Lung (tissue), 12 donors: ENCODE results near the gene LMX1B. TPM values are rescaled to one million over a fixed set of nuclear protein-coding genes. Genes with fewer than 3 reads are reported as not detected.

ENCODE experiments used
- ATAC-seq: fragments of 200-7000 bp; cut with Tn5 transposase; one replicate; pipeline ENCODE4 v1.9.1; 2020; ENCODE audit warnings: moderate number of reproducible peaks; ENCODE audit not compliant: insufficient read depth, low FRiP score
- DNase-seq, 3 donors: peaks; one replicate each; pipeline ENCODE4 v3.0.0-alpha.2; 2013 to 2017
- H3K27ac ChIP-seq, 2 donors: one replicate each; pipeline ENCODE4 v1.5.1; 2013; ENCODE audit warnings: mild to moderate bottlenecking in 2 of 2, moderate library complexity in 2 of 2, control low read depth in 1 of 2, inconsistent platforms in 1 of 2, low read depth in 1 of 2, low read length in 1 of 2
- H3K27me3 ChIP-seq, 3 donors: one replicate each; pipeline ENCODE4 v1.5.1; 2013; ENCODE audit warnings: low read length in 2 of 3; ENCODE audit not compliant: control insufficient read depth in 3 of 3, insufficient read depth in 3 of 3
- H3K36me3 ChIP-seq, 4 donors: one replicate each; pipeline ENCODE4 v1.5.1; 2013; ENCODE audit warnings: low read length in 4 of 4, mild to moderate bottlenecking in 1 of 4, moderate library complexity in 1 of 4; ENCODE audit not compliant: control insufficient read depth in 4 of 4, insufficient read depth in 4 of 4
- H3K4me1 ChIP-seq, 5 donors: one replicate each; pipeline ENCODE4 v1.5.1; 2013; ENCODE audit warnings: low read length in 5 of 5, mild to moderate bottlenecking in 2 of 5, moderate library complexity in 1 of 5; ENCODE audit not compliant: control insufficient read depth in 5 of 5, insufficient read depth in 5 of 5
- H3K4me3 ChIP-seq: one replicate; pipeline ENCODE4 v1.5.1; 2013; ENCODE audit warnings: mild to moderate bottlenecking, control low read depth, moderate library complexity
- H3K9ac ChIP-seq, 2 donors: one replicate each; pipeline ENCODE4 v1.5.1; 2013; ENCODE audit warnings: low read length in 2 of 2, control low read depth in 1 of 2; ENCODE audit not compliant: insufficient read depth in 1 of 2
- H3K9me3 ChIP-seq, 4 donors: one replicate each; pipeline ENCODE4 v1.5.1; 2013; ENCODE audit warnings: low read length in 3 of 4, mild to moderate bottlenecking in 1 of 4, moderate library complexity in 1 of 4; ENCODE audit not compliant: control insufficient read depth in 4 of 4, insufficient read depth in 3 of 4
- WGBS, 2 donors: extraction: QIAGEN DNeasy Blood & Tissue Kit; methylation state at CpG; one replicate each; pipeline ENCODE4 v1.1.7; 2013; 5-methylcytosine and 5-hydroxymethylcytosine counted together
- polyA plus RNA-seq, 2 donors: library from polyadenylated mRNA; stranded (reverse); fragments of 200-250 nt; gene quantifications; one replicate each; pipeline ENCODE4 v1.2.1, GENCODE V29; 2013
- total RNA-seq, 2 donors: library from RNA; depleted of rRNA in 1 of 2; stranded (reverse); fragments of >200 nt in 1 of 2; gene quantifications; one replicate each; pipeline ENCODE4 v1.2.1, GENCODE V29; 2014 to 2021
- TF ChIP-seq, protein P1 (sequence below): IDR thresholded peaks from 2 replicates; pipeline ENCODE4 v1.5.1; 2012; ENCODE audit warnings: mild to moderate bottlenecking; ENCODE audit errors: control extremely low read depth, extremely low read depth
- donor health status: control.
- donor health status: control.
- donor health status: Bipolar disorder and iron deficiency.
- donor health status: healthy.
- donor health status: DM: yes; HTN: yes; CAD: no.

LMX1B gene
- total and polyA plus RNA-seq, 4 donors: under 0.01 to 0.77 (median 0.10) TPM

DNA sequence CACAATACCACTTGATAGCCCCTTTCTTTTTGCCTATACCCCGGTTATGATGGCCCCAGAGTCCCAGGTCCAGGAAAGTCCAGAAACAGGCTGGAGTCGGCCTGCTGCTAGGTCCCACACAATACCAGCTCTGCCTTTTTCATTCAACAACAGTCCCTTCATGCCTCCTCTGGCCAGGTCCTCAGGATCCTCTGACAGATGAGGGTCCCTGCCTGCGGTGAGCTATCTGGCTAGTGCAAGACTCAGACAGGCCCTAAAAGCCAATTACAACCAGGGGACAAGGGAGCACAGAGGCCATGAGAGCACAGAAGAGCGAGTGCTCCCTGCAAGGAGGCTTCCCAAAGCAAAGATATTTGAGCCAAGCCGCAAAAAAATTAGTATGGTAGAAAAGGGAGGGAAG, 106.3 kb downstream of the LMX1B start:
- peak overlapping the region in 1 of 2 donors; percentile 26 for H3K27ac ChIP-seq
- H3K36me3 ChIP-seq: no peaks in the 10 kb centered on the region
- H3K27me3 ChIP-seq: peaks cover 0 to 19% (median 8%) of the 10 kb centered on the region in 3 donors
- ATAC-seq (no peak), DNase-seq (no peak)
- peaks cover 0 to 16% (median 12%) of the 10 kb centered on the region in 5 donors for H3K4me1 ChIP-seq
- no peak overlapping the region for H3K4me3 ChIP-seq
- H3K9ac ChIP-seq: peak overlapping the region in 1 of 2 donors; percentile 17
- TF ChIP-seq, protein P1, sequence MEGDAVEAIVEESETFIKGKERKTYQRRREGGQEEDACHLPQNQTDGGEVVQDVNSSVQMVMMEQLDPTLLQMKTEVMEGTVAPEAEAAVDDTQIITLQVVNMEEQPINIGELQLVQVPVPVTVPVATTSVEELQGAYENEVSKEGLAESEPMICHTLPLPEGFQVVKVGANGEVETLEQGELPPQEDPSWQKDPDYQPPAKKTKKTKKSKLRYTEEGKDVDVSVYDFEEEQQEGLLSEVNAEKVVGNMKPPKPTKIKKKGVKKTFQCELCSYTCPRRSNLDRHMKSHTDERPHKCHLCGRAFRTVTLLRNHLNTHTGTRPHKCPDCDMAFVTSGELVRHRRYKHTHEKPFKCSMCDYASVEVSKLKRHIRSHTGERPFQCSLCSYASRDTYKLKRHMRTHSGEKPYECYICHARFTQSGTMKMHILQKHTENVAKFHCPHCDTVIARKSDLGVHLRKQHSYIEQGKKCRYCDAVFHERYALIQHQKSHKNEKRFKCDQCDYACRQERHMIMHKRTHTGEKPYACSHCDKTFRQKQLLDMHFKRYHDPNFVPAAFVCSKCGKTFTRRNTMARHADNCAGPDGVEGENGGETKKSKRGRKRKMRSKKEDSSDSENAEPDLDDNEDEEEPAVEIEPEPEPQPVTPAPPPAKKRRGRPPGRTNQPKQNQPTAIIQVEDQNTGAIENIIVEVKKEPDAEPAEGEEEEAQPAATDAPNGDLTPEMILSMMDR: no peak
- H3K9me3 ChIP-seq: no peaks in the 10 kb centered on the region
- 64 to 71% methylated on average over 5 of the region's 5 CpGs for WGBS, 2 donors

DNA sequence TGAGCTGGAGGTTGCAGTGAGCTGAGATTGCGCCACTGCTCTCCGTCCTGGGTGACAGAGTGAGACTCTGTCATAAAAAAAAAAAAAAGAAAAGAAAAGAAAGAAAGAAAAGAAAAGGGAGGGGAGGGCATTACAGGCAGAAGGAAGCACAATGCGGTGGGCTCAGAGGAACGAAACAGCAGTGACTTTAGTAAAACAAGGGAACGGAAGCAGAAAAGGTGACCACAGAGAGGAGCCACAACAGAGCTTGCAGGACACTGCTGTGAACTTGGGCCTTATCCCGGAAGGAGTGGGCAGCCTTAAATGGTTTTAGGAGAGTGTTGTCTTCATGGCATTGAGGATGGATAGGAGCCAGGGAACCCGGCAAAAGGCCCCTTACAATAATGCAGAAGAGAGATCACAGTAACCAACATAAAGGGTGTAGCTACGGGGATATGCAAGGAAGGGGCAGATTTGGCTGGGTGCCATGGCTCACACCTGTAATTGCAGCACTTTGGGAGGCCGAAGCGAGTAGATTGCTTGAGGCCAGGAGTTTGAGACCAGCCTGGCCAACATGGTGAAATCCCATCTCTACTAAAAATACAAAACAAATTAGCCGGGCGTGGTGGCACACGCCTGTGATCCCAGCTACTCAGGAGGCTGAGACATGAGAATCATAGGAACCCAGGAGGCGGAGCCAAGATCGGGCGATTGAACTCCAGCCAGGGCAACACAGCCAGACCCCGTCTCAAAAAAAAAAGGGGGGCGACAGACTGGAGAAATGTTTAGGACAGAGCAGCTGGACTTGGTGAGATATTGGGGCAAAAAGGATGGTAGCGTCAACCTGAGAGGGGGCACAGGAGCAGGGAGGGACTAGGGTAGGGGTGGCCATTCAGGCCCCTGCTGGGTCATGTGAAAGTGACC, 107.2 kb downstream of the LMX1B start:
- H3K4me3 ChIP-seq: no peak overlapping the region
- H3K36me3 ChIP-seq: no peaks in the 10 kb centered on the region
- peaks cover 0 to 21% (median 8%) of the 10 kb centered on the region in 3 donors for H3K27me3 ChIP-seq
- TF ChIP-seq, protein P1: no peak
- ATAC-seq: no peak
- no peak overlapping the region for H3K9ac ChIP-seq
- H3K9me3 ChIP-seq: no peaks in the 10 kb centered on the region
- DNase-seq: no peak
- peaks cover 0 to 16% (median 12%) of the 10 kb centered on the region in 5 donors for H3K4me1 ChIP-seq
- no peak overlapping the region for H3K27ac ChIP-seq
- 78 to 79% methylated on average over 19 of the region's 19 CpGs for WGBS, 2 donors

DNA sequence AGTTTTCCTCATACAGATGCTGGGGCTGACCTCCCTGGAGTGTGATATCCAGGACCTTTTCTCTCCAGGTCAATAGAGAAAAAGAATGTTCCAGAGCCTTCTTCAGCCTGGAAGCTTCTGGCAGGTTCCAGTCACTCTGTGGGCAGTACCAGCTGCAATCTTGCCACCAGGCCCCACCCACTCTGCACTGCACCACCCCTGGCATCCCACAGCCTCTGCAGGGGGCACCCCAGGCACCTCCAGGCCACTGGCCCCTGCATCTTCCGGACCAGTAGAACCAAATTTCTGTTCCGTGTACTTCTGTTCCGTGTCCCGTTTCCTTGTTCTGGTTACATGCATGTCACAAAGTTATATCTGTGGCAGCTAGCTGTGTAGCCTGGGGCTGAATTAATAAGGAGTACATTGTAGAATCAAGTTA, 107.8 kb downstream of the LMX1B start:
- Histone ChIP-seq H3K4me3 (no peak overlapping the region), H3K36me3 (no peaks in the 10 kb centered on the region), H3K27me3 (peaks cover 0 to 24% (median 8%) of the 10 kb centered on the region in 3 donors), H3K4me1 (peaks cover 0 to 16% (median 12%) of the 10 kb centered on the region in 5 donors), H3K9me3 (no peaks in the 10 kb centered on the region), H3K27ac (no peak overlapping the region), H3K9ac (no peak overlapping the region)
- WGBS, 2 donors: 85 to 94% methylated on average over 4 of the region's 4 CpGs
- ATAC-seq (no peak), DNase-seq (no peak)
- TF ChIP-seq, protein P1: no peak
